Omental fat pad (tissue), 4 donors: ENCODE data around the gene SUCLG2. TPM values are rescaled to one million over a fixed set of nuclear protein-coding genes. Genes with fewer than 3 reads are reported as not detected.

Source experiments
- ATAC-seq: fragments of 150-250 bp; one replicate; pipeline ENCODE4 v1.9.1; 2016; ENCODE audit warnings: mild to moderate bottlenecking, moderate library complexity; ENCODE audit not compliant: low FRiP score
- DNase-seq: peaks from one replicate; pipeline ENCODE4 v3.0.0-alpha.2; 2019; ENCODE audit warnings: low spot score
- CTCF ChIP-seq, 3 donors: fragments of 450-650 bp; IDR thresholded peaks; one replicate each; pipeline ENCODE4 v1.5.1; 2016 to 2017; ENCODE audit warnings: antibody characterized with exemption in 3 of 3, mild to moderate bottlenecking in 3 of 3, moderate library complexity in 2 of 3
- total RNA-seq, 4 donors: library from RNA; depleted of rRNA; stranded (reverse); fragments of >200 nt; gene quantifications; one replicate each; pipeline ENCODE4 v1.1.0, GENCODE V29; 2016

The SUCLG2 gene
- total RNA-seq, 4 donors from 2014 or later, result 37.5 to 52.2 (median 42.1) TPM

DNA sequence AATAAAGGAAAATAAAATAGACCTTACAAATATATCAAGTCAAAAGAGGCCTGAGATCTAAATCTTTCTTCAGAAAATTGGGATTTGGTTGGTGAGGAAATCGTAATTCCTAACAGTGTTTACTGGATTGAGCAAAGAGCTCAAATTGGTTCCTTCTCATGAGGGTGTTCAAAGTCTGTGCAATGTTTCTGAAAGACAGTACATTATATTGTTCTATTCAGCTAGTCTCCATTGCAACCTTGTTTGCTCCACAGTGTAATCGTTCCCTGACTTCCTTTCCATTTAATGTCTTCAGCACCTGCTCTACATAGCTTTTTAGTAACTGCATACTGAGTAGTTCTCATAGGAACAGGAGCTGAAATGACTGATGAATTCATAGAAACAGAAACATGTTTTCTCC, 326.8 kb downstream of the SUCLG2 start:
- TF ChIP-seq CTCF (IDR thresholded peaks at IDR 0.05), result no peak

DNA sequence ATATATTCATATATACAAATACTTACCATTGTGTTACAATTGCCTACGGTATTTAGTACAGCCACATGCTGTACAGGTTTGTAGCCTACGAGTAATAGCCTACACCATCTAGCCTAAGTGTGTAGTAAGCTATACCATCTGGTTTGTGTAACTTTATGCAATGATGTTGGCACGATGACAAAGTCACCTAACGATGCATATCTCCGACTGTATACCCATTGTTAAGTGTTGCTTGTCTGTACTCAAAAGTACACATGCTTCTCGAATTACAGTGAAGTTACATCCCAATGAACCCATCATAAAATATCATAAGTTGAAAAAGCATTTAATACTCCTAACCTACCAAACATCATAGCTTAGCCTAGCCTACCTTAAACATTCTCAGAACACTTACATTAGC, 329.2 kb downstream of the SUCLG2 start:
- DNase-seq (no peak), ATAC-seq (no peak)
- no peak for TF ChIP-seq CTCF (IDR thresholded peaks at IDR 0.05)

More for the DNA sequence above, 326.8 kb downstream of the SUCLG2 start:
- ATAC-seq, result no peak
- no peak for DNase-seq
